NCI-H2107 (cell line): ENCODE data around the gene MAST4.
"Not testable (repeated sequence)": the region's sequence is repeated elsewhere in the genome, so short reads cannot be mapped to it uniquely, and the experiment has no call there.

ENCODE experiments used
- DNase-seq: peaks from one replicate; lab custom pipeline; 2025; lab: John Stamatoyannopoulos, UW

MAST4 gene

DNA sequence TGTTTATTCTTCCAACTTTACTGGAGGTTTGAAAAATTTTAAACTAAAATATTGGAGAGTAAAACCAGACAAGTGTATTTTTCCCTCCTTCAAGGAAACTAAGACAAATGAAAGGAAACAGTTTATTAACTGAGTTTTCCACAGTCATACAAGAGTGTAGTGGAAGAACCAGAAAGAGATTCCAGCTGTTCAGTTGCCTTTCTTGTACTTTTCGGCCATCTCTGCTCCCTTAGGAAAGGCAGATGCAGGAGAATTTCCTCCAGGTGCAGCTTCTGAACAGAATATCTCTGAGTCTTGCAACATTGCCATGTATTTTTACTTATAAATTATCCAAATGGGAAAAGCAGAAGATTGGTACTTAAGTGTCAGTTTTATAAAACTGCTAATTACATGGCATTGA is 217.1 kb downstream of the MAST4 start:
- no peak for DNase-seq

- no peak for DNase-seq
Observed at GRCh38 chr5:66814146-66814991, 218.2 kb downstream of the MAST4 start.

- DNase-seq: no peak
Observed at GRCh38 chr5:66818304-66818934, 222.2 kb downstream of the MAST4 start.

- DNase-seq: no peak
Observed at GRCh38 chr5:66818935-66819328, 222.7 kb downstream of the MAST4 start.

GRCh38 chr5:66820630-66821207 is 224.5 kb downstream of the MAST4 start:
- DNase-seq: no peak

DNA sequence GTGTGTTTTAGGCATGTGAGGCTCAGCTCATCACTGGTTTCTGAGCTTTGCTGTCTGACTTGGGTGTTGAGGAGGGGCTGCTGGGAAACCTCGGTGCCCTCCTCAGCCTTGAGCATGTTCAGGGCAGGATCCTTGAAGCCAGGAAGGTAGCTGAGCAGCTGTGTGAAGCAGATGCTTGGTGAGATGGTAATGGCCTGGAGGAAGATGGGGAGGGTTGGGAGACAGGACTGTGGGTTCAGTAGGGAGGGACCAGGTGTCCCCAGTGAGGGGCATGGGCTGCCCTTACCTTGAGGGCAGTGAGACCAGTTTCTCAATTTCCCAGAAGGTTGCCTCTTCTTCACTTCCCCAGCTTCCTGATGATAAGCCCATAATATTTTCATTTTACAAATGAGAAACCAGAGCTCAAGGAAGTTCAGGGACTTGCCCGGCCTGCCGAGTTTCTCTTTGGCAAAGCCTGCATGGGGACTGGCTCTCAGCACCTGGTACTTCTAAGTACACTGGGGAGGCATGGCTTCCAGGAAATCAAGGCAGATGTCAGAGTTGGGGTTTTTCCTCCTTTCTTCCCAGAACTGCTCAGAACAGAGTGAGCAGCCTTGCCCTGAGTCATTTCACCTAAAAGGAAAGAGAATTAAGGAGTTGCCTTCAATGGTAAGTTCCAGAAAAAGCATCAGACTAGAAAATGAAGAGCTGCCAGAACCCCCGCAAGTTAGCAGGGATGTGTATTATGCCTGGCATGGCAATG is 225.7 kb downstream of the MAST4 start:
- DNase-seq: no peak

GRCh38 chr5:66822906-66823305 is 226.7 kb downstream of the MAST4 start:
- not testable (repeated sequence) for DNase-seq

- DNase-seq: no peak
Observed at GRCh38 chr5:66824476-66824875, 228.3 kb downstream of the MAST4 start.

GRCh38 chr5:66826263-66826662 is 230.1 kb downstream of the MAST4 start:
- no peak for DNase-seq

- no peak for DNase-seq
Observed at GRCh38 chr5:66826696-66827095, 230.5 kb downstream of the MAST4 start.

DNA sequence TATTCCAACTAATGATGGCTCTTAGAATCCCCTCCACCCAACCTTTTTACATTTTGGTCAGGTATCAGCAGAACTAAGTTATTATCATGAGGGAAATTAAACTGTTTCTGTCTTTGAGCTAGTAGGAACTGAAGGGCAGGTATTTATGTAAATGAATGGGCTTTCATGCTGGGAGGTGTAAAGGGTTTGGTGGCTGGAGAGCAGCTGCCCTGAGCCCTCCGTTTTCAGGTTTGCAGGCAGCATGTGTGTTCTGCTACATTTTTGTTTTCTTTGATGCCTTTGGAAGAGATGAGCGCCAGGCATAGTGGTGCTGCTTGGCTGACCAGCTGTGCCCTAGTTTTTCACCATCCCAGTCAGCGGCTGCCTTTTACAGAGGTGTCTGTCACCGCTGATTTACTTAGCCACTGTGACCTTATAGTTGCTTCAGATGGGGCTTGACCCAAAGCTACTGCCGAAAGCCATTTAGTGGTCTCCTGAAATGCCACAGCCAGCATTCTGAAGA is 231.9 kb downstream of the MAST4 start:
- DNase-seq: no peak

- peak; percentile 12 for DNase-seq
Observed at GRCh38 chr5:66828548-66829357, 232.6 kb downstream of the MAST4 start.

DNA sequence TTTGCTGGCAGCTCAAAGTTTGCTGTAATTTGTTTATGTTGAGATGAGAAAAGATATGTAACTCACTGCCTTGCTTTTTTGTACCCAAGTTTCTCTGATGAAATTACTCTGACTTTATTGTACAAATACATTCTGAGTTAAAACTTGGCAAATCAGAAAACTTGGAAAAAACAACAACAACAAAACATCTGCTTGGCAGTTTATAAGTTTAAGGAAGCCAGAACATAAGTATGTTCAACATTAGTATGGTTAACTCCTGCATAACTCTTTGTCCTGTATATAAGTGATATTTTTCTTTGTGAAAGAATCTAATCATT is 233.1 kb downstream of the MAST4 start:
- DNase-seq: no peak

GRCh38 chr5:66829826-66830225 is 233.6 kb downstream of the MAST4 start:
- no peak for DNase-seq

DNA sequence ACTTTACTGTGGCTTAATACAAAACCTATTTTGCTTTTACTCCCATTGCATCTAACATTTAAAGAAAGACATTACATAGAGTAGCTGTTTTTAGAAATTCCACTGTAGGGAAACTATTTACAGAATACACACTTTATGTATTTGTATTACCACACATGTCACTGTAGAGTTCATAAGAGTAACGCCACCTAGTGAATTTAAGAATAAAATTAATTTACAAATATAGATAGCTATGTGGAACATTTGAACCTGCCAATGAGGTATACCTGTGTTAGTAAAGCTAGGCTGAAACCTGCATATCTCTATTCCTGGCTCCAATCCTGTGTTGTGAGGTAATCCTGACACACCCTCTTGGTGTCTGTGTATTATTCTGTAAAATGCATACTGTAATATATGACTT is 234.4 kb downstream of the MAST4 start:
- DNase-seq: no peak

DNA sequence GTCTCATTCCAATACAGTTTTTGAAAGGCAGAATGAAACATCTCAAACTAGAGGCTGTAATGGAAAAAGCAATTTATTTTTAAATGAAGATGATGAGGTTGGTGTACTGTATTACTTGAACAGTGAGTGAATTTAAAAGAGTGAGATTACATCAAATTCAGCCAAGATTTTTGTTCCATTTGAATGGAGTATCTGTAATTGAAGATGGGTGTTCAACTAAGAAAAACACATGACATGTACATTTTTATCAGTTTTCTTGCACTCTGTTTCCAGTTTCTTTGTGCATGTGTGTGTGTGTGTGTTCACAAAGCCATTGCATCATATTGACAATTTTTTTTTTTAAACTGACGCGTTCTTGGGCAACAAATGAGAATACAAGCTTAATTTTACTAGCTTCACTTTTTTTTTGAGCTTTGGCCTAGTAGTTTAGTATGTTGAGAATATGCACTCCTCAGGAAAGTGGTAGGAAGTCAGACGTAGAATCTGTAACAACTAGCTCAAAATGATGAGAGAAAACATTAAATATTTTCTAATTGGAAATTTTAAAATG is 243.5 kb downstream of the MAST4 start:
- no peak for DNase-seq

- no peak for DNase-seq
Observed at GRCh38 chr5:66840511-66841013, 244.4 kb downstream of the MAST4 start.

GRCh38 chr5:66841264-66841663 is 245.1 kb downstream of the MAST4 start:
- no peak for DNase-seq

- DNase-seq: no peak
Observed at GRCh38 chr5:66842540-66842939, 246.3 kb downstream of the MAST4 start.

GRCh38 chr5:66843065-66843464 is 246.9 kb downstream of the MAST4 start:
- no peak for DNase-seq
